Measurements from ENCODE around the gene PRR22.
"Not testable (repeated sequence)": the region's sequence is repeated elsewhere in the genome, so short reads cannot be mapped to it uniquely, and the experiment has no call there.

The PRR22 gene

DNA sequence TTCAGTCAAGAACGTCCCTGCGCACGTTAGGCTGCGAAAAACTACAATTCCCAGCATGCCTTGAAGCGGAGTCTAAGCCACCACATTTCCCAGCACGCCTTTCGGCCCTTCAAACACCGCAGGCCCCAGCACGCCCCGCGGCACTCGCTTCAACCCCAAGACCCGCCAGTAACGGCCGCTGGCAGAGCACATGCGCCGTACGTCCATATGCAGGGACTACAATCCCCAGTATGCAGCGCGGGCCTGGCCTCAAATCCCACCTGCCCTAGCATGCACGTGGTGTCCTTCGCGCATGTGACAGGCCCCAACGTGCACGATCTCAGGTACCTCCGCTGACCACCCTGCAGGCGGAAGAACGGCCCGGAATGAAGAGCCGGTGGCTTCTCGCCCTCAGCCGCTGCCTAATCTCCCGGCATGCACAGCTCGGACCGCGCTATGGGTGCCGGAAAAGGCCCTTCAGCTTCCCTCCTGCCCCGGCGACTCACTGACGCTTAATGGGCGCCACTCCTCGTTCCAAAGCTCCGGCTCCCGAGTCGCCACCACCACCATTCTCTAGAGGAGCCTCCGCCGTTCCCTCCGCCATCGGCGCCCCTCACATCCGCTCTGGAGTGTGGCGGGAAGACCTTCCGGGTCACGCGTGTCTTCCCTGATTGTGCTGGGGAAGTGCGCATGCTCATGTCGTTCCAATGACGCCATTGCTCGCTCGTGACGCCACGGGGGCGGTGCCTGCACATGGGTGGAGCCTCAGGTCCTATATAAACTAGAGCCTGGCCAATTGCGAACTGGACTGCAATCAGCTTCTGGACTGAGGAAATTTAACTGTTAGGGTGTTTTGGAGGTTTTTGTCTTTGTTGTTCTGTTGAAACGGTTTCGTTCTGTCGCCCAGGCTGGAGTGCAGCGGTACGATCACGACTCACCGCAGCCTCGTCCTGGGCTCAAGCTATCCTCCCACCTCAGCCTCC lies 6.3 kb upstream of the PRR22 start, which contains the start of gene DUS3L:
Gene DUS3L, minus strand, starts transcription at position 605 of the 962 bp plus-strand sequence. Its CDS starts 22 bp downstream, at position 583.
- DNase-seq (ENCODE audit: low read depth in 3 of 3) = peak; percentile 92 to 95 (median 94)

DNA sequence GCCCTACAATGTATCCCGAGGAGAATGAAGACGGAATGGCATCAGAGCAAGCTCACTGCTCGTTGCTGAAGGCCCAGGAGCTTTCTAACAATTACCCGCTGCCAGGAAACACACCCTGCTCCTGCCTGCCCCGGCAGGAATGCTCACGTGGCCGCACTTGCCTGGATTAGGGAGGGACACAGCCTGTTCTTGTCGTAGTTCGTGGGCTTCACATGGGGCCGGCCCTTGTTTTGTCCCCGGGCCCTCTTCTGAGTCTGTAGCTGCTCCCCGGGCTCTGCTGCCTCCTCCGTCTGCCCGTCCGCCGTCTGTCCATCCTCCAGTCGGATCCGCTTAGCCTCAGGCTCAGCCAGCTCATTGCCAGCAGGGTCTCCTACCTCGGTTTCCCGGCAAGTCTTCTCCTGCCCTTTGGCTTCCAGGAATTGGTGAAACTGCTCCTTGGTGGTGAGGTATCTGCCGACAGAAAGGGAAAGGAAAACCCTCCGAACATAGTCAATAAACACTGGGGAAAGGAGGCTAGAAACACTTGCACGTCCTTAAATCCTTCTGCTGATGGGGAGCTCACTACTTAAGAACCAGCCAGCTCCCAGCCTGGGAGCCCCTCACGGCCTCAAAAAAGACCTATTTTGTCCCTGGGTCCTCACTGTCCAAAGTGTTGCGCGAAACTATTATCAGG lies 5.5 kb upstream of the PRR22 start:
- DNase-seq (ENCODE audit: low read depth in 3 of 3) = no peak

DNA sequence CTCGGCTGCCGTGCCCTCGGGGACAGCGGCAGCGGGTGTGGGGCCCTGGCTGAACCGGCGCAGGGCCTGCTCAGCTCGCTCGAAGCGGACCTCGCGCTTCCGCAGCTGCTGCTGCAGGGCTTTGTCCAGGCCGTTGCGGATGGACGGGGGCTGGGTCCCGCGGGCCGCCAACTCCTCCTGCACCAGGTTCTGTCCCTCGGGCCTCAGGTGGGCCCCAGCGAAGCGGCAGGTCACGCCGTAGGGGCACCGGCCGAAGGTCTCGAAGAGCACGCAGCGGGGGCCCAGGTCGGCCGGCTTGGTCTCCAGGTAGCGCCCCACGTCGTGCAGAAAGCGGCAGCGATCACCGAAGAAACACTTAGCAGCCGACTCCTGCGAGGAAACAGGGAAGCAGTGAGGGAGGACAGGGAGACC lies 4.8 kb upstream of the PRR22 start:
- no peak for DNase-seq (ENCODE audit: low read depth in 3 of 3)

DNA sequence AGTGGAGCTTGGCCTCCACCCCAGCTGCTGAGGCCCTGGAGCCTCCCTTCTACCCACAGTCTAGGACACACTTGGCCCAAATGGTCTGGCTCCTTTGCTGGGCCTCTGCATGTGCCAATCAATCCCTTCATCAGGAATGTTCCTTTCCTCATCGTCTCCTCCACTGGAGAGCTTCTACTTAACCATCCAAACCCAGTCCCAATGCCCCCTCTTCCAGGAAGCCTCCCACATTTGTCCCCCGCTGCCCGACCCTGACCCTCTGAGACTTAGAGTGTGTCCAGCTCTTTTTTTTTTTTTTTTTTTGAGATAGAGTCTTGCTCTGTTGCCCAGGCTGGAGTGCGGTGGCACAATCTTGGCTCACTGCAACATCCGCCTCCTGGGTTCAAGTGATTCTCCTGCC lies 3.9 kb upstream of the PRR22 start:
- no peak for DNase-seq (ENCODE audit: low read depth in 3 of 3)

DNA sequence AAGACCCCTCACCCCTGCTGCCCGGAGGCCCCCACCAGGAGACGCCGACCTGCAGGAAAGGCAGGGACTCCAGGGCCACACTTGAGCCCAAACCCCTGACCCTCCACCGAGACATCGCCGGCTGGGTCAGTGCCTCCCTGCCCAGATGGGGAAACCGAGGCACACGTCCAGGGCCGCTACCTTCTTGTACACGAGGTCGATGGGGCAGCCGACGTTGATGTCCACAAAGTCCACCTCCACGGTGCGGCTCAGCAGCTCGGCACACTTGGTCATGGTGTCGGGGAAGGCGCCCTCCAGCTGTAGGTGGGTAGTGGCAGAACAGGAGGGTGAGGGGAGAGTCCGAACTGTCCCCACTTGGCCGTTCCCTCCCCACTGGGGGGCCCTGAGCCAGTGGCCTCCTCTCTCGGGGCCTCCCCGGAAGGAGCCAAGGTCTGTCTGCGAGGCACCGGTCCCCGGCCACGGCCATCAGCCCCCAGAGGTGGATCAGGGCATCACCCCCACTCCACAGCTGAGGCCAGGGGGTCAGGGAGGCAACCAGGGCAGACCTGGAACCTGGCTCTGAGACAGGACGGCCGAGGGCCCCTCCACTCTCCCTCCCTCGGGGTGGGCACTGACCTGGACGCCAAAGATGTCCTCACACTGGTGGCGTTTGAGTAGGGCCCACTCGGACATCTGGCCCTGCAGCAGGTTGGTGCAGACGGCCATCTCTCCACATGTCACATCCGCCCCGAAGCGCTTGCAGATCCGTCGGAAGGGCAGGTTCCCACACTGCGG lies 3.0 kb upstream of the PRR22 start:
- DNase-seq (ENCODE audit: low read depth in 3 of 3) = no peak

DNA sequence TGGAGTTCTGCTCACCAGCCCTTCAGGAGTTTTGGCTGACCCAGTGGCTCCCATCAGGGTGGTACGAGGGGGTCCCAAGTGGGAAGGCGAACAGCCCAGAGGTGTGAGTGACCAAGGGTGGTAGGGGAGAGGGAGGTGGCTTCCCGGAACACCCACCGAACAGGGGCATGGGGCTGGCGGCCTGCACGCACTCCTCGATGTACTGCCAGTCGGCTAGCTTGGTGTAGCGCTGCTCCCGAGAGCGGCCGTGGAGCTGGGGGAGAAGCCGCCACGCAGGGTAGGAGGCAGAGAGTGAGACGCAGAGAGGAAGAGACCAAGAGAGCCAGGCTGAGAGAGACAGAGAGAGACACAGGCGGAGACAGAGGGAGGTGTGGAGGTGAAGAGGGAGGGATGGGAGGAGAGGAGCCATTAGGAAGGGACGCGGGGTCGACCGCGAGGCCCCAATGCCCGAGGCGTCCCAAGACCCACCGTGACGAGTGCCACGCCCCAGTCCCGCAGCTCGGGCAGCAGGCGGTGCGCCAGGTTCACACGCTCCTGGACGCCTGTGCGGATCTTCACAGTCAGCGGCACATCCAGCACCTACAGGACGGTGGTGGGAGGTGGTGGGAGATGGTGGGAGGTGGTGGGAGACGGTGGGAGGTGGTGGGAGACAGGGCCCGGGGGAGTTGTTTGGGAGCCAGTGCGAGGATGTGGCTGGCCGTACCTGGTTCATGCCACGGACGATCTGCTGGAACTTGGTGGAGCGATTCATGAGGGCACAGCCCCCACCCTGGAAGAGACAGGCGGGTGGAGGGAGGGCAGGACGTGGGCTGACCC lies 2.3 kb upstream of the PRR22 start:
- DNase-seq (ENCODE audit: low read depth in 3 of 3) = no peak

DNA sequence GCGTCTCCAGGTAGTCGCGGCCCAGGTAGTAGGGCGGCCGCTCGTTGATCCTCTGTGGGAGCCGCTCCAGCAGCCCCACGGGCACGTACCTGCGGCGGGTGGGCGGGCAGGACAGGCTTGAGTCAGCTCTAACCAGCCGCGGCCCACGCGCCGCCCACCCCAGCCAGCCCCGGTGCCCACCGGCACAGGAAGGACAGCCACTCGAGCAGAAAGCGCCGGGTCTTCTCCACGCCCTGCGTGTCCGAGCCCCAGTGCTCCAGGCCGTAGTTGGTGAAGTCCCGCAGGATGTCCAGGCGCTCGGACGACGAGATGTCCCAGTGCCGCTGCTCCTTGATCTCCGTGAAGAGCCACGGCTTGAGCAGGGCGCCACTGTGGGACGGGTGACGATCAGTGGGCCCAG lies 877 bp upstream of the PRR22 start:
- DNase-seq (ENCODE audit: low read depth in 3 of 3) = no peak

DNA sequence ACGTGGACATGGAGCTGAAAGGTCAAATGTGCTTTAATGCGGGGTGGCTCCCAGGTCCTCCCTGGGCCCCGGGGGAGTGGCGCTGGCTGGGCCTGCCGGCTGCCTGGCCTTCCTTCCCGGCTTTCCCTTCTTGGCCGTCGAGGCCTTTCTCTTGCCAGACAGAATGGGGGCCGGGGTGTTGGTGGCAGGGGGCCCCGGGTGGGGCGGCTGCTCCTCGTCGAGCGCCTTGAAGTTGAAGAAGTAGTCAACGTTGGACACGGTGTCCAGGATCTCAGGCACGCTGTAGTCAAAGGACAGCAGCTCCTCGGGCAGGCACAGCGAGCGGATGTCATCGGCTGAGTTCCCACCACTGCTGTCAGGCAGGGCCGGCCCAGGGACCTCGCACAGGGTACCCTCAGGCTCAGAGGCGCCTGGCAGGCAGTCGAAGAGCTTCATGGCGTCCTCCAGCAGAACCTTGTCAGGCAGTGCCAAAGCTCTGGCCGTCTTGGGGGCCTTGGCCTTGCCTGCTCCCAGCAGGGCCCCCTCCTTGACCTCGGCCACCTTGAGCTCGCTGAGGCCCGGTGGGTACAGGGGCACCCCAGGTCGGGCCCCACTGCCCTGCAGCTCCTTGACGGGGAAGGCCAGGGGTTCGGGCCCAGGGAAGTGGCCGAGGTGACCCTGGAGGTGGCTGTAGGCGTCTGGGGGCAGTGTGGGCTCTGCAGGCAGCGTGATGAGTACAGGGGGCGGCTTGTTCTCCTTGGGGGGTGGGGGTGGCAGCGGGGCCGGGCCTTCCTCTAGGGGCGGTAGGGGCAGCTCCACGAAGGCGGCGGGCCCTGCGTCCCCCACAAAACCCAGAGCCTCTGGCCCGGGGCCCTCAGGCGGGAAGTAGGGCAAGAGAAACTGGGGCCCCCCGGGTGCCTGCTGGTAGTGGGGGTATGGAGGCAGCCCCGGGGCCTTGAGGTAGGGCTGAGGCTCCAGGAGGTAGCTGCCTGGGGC lies 1.3 kb downstream of the PRR22 start:
- no peak for DNase-seq (ENCODE audit: low read depth in 3 of 3)

DNA sequence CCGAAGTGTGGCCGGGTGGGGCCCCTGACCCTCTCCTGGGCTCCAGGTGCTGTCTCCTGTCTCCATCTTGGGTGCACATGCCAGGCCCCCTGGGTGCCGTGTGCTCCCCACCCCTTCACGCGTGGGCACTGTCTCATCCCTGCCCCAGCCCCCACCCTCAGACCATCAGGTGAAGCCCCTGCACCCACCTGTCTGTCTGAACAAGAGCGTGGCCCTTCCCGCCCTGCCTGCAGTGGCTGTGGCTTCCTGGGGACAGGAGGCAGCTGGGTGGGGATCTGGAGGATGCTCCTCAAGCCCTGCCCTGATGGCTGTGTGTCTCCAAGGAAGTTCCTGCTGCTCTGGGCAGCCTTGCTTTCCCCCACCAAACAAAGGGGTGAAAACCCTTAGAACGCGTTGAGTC lies 2.2 kb downstream of the PRR22 start:
- DNase-seq (ENCODE audit: low read depth in 3 of 3) = no peak

DNA sequence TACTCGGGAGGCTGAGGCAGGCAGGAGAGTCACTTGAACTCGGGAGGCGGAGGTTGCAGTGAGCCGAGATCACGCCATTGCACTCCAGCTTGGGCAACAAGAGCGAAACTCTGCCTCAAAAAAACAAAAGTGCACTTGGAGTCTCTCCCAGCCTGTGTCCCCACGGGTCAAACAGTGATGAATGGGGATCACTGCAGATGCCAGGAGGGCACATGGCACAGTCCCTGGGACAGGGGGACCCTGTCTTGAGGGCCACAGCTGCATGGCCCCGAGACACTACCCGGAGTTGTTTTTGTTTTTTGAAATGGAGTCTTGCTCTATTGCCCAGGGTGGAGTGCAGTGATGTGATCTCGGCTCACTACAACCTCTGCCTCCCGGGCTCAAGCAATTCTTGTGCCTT lies 3.6 kb downstream of the PRR22 start:
- DNase-seq (ENCODE audit: low read depth in 3 of 3) = not testable (repeated sequence)

DNA sequence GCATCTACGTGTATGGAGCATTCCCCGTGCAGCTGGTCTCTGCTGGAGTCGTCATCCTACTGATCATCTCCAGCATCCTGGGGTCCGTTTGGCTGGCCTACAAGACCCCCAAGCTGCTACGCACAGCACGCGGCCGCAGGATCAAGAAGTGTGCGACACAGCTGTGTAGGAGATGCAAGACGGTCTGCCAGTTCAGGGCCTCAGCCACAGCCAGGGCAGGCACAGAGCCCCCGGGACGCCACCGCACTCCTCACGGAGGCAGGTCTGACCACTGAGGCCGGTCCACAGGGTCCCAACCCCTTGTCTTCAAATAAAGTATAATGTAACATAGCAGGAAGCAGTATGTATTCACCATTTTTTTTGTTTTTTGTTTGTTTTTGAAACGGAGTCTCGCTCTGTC lies 6.1 kb downstream of the PRR22 start:
- DNase-seq (ENCODE audit: low read depth in 3 of 3) = no peak

DNA sequence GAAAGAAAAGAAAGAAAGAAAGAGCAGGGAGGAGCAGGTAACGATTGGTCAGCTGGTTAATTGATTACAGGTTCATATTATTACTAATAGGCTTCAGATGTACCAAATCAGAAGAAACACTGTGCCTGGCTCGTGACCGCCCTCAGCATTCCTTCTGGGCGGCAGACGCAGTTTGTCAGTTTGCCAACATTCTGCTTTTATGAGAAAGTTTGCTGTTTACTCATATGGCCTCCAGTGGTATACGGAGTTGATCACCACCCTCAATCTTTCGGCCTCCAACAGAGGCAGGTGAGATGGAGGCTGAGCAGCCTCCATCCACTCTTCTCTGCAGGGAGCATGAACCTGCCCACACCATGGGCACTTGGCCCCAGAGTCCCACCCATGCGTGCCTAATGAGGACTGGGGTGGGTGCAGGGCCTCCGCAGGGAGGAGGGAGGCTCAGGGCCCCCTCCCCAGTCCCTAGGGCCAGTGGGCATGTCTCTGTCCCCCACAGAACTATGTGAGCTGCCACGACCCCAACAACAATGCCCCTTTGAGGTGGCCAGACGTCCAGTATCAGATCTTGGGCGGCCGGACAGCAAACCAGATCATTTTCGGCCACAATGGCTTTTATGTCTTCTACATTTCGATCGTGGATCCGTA lies 8.8 kb downstream of the PRR22 start:
- DNase-seq (ENCODE audit: low read depth in 3 of 3) = no peak

DNA sequence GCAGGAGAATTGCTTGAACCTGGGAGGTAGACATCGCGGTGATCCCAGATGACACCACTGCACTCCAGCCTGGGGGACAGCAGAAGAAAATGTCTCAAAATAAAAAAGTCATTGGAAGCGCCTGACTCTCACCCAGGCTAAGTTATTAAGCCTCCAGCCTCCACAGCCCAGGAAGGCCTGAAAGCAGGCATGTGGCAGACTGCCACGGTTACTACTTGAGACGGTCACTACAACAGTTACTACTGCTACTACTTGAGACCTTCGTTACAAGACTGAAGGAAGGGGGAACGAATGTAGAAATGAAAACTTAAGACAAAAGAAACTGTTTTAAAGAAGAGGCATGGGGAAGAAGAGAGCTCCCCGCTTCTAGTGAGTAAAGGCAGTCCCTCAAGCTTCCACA lies 9.6 kb downstream of the PRR22 start:
- DNase-seq (ENCODE audit: low read depth in 3 of 3) = no peak

DNA sequence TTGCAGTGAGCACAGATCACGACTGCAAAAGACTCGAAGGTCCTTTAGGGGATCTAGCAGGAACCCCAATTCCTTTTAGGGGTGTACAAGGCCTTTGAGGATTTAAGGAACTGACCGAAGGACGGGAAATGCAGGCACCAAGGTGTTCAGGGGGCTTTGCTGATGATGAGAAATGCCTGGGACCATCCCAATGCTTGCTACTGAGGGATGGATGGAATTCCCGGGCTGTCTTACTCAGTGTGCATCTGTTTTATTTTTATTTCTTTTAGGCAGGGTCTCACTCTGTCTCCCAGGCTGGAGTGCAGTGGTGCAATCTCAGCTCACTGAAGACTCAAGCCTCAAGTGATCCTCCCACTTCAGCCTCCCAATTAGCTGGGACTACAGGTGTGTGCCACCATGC lies 11.3 kb downstream of the PRR22 start:
- no peak for DNase-seq (ENCODE audit: low read depth in 3 of 3)

DNA sequence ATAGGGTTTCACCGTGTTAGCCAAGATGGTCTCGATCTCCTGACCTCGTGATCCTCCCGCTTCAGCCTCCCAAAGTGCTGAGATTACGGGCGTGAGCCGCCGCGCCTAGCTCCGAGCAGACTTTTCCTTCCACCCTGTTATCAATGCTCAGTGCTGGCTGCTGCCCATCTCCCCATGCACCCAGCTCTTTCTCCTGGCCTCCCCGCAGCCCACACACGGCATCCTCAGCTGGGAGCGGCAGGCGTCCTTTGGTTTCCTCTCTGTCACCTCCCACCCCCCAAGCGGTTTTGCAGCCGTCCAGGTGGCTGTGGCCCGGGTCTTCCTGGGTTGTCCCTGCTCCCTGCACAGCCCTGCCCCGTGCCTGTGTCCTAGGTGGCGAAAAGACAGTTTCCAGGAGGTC lies 12.1 kb downstream of the PRR22 start:
- no peak for DNase-seq (ENCODE audit: low read depth in 3 of 3)

DNA sequence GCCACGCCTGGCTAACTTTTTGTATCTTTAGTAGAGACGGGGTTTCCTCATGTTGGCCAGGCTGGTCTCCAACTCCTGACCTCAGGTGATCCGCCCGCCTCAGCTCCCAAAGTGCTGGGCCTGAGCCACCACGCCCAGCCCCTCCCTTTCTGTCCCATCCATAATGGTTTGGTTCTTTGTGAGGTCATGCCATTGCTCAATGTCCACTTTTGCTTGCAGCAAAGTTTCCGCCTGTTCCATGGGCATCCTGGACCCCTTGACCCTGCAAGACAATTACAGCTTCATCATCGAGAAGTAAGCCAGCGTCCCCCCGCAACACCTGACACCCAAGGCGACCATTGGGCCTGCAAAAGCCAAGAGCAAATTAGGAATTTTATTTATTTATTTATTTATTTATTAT lies 16.6 kb downstream of the PRR22 start:
- DNase-seq (ENCODE audit: low read depth in 3 of 3) = no peak

DNA sequence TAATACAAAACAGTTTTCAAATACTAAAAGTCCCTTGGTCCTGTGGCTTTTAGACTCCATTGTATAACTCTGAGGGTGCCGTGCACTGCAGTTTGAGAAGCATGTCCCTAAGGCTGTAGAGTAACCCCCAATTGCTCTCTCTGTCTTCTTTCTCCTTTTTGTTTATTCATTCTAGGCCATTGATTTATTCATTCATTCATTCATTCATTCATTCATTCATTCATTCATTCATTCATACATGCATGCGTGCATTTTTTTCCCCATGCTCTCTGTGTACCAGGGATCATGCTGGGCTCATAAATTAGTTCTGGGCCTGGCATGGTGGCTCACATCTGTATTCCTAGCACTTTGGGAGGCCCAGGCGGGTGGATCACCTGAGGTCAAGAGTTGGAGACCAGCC lies 19.3 kb downstream of the PRR22 start:
- no peak for DNase-seq (ENCODE audit: low read depth in 3 of 3)

DNA sequence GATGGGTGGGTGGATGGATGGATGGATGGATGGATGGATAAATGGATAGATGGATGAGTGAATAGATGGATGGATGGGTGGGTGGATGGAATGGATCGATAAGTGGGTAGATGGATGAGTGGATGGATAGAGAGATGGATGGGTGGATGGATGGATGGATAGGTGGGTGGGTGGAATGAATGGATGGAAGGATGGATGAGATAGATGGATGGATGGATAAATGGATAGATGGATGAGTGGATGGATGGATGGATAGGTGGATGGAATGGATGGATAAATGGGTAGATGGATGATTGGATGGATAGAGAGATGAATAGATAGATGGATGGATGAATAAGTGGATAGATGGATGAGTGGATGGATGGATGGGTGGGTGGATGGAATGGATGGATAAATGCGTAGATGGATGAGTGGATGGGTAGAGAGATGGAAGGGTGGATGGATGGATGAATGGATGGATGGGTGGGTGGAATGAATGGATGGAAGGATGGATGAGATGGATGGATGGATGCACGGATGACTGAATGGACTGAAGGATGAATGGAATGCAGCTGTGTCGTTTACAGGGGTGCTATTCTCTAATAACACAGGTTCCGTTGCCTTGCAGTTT lies 21.8 kb downstream of the PRR22 start:
- DNase-seq (ENCODE audit: low read depth in 3 of 3) = no peak

DNA sequence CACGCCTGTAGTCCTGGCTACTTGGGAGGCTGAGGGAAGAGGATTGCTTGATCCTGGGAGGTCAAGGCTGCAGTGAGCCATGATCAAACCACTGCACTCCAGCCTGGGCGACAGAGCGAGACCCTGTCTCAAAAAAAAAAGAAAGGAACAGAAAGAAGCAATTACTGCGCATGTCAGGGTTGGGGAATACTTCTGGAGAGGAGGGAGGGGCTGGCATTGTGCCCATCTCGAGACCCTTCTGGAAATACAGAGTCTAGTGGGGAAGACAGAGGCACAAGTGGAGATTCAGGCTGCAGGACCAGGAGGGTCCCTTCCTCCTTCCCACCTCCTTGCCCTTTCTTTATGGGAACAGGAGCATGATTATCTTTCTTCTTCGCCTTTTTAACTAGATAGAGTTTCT lies 30.8 kb downstream of the PRR22 start:
- no peak for DNase-seq (ENCODE audit: low read depth in 3 of 3)

Measured in stimulated activated CD4-positive, alpha-beta T cell treated with anti-CD3 and anti-CD28 coated beads, TNF-alpha, amount 100 ng/mL, for 4 hours (primary cell).